Stimulated activated CD8-positive, alpha-beta memory T cell treated with anti-CD3 and anti-CD28 coated beads, Interleukin-4, amount 100 ng/mL, for 48 hours (primary cell): ENCODE results near the gene SLC6A9.
A peak's percentile ranks its signal among the peaks of the same experiment; 100 is the strongest.

Experiments
- DNase-seq: peaks from one replicate; pipeline ENCODE4 v3.0.0-alpha.2; 2020

SLC6A9 gene

DNA sequence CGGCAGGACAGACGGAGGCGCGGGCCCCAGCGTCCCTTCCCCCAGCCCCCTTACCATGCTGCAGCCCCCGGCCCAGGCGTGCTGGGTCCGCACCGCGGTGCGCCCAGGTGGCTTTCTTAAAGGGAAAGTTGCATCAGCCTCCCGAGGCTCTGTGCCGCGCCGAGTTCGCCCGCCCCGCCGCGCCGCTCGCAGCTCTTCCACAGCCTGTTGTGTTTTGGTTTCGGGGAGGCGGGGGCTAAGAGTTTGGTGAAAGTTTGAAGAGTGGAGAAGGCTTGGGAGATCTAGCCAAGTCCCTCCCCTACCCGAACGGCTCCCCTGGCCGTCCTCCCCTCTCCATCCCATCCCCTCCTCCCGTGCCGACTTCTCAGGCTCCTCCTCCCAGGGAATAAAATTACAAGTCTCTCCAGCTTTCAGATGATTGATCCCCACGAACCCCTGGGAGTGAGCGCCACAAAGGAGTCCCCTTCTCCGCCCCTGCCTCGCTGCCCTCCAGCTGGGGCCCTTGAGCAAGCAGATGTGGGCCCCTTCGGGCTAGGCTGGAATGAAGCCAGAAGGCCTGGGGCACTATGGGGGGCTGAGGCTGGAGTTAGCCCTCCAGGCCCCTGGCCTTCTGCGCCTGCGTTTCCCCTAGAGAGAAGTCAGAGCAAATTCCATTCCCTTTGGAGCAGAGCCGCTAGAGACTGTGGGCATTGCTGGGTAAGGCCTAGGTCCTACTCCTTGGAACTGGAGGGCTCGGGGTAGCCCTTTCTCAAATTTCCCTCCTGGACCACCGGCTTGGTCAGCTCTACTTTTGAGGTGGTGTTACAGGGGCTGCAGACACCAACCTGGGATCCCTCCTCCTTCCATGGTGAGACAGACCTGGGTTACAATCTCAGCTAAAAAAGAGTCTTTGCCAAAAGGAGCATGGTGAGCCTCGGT, at the start of gene SLC6A9:
TSS of gene SLC6A9 (minus strand) at position 211 of the 918 bp plus-strand sequence. CDS start 7,185 bp downstream, outside the sequence.
- DNase-seq, result peak; percentile 65

DNA sequence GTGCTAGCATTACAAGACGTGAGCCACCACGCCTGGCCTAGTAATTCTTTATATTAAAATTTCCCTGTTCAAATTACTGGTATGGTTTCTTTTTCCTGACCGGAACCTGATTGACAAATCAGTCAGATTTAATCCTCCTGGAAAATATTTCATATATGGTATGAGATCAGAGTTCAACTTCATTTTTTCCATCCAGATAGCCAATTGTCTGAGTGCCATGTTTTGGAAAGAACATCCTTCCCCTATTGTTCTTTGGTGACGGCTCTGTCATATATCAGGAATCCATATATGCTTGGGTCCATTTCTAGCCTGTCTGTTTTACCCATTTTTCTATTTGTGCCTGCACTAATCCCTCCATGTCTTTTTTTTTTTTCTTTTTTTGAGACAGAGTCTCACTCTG, 48.3 kb upstream of the SLC6A9 start:
- DNase-seq, result no peak

DNA sequence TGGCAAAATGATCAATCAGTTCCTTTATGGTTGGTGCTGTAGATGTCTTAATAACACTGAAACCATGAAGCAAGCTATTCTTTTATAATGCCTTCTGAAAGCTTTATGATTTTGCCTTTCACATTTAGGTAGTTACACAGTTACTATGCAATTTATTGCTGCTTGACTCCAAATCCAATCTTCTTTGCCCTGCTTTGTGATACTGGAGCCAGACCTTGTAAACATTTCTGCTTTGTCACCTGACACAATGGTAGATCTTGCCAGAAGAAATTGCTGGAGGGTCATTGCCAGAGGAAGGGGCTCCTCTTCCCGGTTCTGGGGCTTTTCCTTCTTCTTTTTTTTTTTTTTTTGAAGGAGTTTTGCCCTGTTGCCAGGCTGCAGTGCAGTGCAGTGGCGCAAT, 46.8 kb upstream of the SLC6A9 start:
- no peak for DNase-seq

- no peak for DNase-seq
Observed at GRCh38 chr1:44077421-44077820, 46.2 kb upstream of the SLC6A9 start.

GRCh38 chr1:44076066-44076465, 44.8 kb upstream of the SLC6A9 start:
- DNase-seq, result no peak

- DNase-seq, result no peak
Observed at GRCh38 chr1:44074415-44074814, 43.2 kb upstream of the SLC6A9 start.

- no peak for DNase-seq
Observed at GRCh38 chr1:44073528-44073927, 42.3 kb upstream of the SLC6A9 start.

DNA sequence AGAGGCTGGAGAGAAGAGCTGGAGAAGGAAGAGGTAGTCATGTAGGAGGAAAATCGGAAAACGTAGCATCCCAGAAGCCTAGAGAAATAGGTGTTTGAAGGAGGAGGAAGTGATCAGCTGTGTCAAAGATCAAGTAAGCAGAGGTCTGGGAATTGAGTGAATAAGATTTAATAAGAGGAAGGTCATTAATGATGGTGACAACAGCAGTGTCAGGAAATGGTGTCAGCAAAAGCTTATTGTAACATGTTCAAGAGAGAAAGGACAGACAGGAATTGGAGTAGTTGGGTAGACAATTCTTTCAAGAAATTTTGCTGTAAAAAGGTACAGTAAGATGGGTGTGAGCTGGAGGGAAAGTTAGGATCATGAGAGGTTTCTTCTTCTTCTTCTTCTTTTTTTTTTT, 41.6 kb upstream of the SLC6A9 start:
- DNase-seq, result no peak

DNA sequence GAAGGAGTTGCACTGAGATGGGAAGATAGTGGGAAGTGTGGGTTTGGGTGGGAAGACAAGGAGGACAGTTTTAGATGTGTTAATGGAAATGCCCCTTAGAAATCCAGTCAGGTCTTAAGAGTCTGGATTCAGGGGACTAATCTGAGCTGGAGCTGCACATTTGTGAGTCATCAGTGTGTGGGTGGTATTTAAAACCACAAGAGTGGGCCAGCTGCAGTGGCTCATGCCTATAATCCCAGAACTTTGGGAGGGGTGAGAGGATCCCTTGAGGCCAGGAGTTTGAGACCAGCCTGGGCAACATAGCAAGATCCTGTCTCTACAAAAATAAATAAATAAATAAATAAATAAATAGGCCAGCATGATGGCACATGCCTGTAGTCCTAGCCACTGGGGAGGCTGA, 40.9 kb upstream of the SLC6A9 start:
- no peak for DNase-seq

DNA sequence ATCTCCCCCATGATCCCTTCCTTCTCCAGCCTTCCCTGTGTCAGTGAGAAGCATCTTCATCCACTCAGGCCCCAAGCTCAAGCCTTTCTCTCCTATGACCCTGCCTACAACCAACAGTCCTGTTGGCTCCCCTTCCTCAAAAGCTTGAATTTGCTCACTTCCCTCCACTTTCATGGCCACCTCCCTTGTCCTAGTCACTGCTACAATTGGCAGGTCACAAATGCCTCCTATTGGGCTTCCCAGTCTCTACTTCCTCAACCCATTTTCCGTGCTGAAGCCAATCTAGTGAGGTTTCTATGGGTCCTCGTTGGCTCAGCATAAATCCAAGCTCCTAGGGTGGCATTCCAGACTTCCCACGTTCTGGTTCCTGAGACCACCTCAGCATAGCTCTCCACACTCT, 40.2 kb upstream of the SLC6A9 start:
- DNase-seq, result no peak

- no peak for DNase-seq
Observed at GRCh38 chr1:44068442-44068921, 37.2 kb upstream of the SLC6A9 start.

- DNase-seq, result no peak
Observed at GRCh38 chr1:44067266-44068250, 36.3 kb upstream of the SLC6A9 start.

DNA sequence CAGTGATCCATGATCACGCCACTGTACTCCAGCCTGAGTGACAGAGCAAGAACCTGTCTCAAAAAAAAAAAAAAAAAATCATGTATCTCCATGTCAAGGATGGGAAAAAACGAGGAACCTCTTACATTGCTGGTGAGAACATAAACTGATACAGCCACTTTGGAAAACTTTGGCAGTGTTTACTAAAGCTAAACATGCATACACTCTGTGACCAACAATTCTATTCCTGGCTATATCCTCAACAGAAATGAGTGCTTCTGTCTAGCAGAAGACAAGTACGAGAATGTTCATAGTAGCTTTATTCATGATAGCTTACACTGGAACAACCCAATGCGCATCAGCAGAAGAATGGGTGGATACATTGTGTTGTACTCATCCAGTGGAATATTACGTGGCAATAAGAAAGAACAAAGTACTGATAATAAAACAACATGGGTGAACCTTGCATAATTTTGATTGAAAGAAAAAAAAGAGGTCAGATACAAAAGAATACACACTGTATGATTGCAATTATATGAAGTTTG, 31.5 kb upstream of the SLC6A9 start:
- DNase-seq, result no peak

DNA sequence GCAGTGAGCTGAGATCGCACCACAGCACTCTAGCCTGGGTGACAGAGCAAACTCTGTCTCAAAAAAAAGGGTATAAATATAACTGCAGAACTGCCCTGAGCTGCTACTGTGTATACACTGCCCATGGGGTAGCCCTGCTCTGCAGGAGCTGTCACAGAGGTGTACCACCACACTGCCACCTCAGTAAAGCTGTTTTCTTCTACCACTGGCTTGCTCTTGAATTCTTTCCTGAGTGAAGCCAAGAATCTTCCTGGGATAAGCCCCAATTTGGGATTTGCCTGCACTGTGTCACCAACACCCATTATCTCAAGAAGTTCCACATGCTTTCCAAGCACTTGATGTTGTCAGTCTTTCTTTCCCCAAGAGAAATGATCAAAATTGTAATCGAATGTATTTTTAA, 30.6 kb upstream of the SLC6A9 start:
- DNase-seq, result no peak

- no peak for DNase-seq
Observed at GRCh38 chr1:44060830-44061267, 29.6 kb upstream of the SLC6A9 start.

DNA sequence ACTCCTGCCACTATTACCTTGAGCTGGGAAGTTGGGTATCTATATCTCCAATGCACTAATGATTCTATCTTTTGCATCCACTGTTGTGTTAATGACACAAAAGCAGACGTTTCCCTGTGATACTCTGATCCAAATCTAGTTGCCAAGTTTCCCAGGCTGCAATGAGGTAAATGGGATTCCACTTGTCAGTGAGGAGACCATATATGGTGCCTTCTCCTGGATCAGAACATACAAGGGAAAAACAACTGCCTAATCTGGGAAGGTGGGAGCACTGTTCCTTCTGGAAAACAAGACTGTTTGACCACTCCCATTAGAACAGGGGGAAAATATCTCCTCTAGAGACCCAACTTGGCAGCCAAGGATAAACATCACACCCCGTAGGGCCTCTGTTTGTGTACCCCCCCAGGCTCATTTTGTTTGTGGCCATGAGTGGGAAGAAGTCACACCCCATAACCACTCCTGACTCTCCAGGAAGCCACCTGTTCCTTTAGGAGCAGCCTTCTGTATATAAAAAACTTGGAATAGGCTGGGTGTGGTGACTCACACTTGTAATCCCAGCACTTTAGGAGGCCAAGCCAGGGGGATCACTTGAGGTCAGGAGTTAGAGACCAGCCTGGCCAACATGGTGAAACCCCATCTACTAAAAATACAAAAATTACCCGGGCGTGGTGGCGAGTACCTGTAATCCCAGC, 28.5 kb upstream of the SLC6A9 start:
- DNase-seq, result no peak

DNA sequence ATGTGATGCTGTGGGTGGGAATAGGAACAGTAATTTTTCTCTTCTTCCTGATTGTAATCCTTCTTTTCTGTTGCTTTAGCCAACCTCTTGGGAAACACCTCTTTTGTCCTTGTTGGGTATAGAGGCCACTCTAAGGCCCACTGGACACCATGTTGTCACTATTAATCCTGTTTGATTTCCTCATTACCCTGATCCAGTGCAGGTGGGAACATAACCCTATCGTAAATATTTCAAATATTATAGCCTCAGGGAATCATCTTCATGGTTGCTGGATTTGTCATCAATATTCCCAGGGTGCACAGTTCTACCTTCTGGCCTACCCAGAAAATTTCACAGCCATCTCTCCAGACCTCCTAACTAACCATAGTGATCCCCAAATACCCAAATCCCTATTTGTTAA, 27.9 kb upstream of the SLC6A9 start:
- DNase-seq, result no peak

GRCh38 chr1:44057293-44057692, 26.0 kb upstream of the SLC6A9 start:
- DNase-seq, result no peak

DNA sequence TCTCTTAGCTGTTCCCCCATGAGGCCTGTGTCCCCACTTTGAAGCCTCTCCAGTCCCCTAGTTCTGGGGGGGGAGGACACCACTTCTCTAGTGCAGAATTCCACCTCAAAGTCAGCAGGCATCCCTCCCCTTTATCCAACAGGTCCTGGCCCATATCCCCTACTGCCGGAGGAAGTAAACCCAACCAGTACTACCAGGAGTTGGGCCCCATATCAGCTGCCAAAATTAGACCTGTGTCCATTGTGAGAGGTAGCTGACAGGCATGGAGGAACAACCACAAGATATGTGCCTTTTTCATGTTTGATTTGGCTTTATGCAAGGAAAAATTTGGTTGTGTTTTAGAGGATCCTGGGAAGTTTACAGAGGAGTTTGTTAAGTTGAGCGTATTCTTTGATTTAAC, 22.1 kb upstream of the SLC6A9 start:
- DNase-seq, result no peak

GRCh38 chr1:44050261-44050660, 19.0 kb upstream of the SLC6A9 start:
- DNase-seq, result no peak

DNA sequence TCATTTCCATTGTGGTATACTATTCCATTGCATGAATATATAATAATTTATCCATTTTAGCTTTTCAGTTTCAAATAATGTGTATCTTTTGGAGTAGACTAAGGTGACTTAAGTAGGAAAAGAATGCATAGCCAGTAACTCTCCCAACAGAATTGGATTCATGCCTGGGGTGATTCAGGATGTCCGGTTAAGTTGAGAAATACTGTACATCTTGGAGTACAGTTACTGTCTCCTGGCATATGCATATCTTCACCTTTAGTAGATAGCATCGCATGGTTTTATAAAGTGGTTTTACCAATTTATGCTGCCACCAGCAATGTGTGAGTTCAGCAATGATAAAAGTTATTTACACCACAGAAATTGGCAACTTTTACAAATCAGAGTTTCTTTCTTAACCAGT, 18.6 kb upstream of the SLC6A9 start:
- no peak for DNase-seq

DNA sequence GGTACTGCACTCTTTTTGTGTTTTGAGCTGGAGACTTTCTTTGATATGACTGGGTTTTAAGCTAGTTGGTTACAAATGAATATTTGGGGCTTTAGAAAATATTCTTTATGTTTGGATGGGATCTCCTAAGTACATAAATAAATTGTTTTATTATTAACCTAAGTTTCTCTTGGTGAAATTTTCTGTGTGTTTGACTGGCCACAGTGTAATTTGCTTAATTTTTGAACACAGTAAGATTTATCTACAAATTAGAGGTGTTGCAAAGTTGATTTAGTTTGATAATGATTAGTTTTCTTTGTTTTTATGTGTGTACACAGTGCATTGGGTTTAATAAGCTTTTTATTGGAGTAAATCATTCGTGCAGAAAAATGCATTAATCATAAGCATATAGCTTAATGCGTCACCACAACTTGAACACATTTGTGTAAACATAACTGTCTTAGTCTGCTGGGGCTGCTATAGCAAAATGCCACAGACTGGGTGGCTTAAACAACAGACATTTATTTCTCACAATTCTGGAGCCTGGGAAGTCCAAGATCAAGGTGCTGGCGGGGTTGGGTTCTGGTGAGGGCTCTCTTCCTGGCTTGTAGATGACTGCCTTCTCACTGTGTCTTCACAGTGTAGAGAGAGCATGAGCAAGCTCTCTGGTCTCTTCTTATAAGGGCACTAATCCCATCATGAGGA, 17.4 kb upstream of the SLC6A9 start:
- no peak for DNase-seq
